ENCODE data around the gene KIF12. TPM values are rescaled to one million over a fixed set of nuclear protein-coding genes. Genes with fewer than 3 reads are reported as not detected.

Gene KIF12
- total and polyA plus RNA-seq, 2 experiments from 2014 or later, result 39.9 to 97.3 TPM

- Histone ChIP-seq H3K9me3 (ENCODE audit: low read depth) (no peaks in the 10 kb centered on the region), H4K20me1 (ENCODE audit: insufficient read depth, poor library complexity, severe bottlenecking) (no peaks in the 10 kb centered on the region), H3K4me2 (no peak overlapping the region), H3K9me2 (replicated peaks; ENCODE audit: insufficient read depth) (no peaks in the 10 kb centered on the region), H3K79me2 (no peaks in the 10 kb centered on the region), H3K4me3 (no peak overlapping the region), H3K36me3 (replicated peaks; ENCODE audit: insufficient read depth, low read depth) (no peaks in the 10 kb centered on the region), H3K27me3 (no peaks in the 10 kb centered on the region), H3K4me1 (ENCODE audit: insufficient read depth) (no peaks in the 10 kb centered on the region), H3K27ac (no peak overlapping the region), H2AFZ (no peak overlapping the region)
- no peak for TF ChIP-seq EZH2phosphoT487 (IDR thresholded peaks at IDR 0.05; ENCODE audit: low read depth, severe bottlenecking, unreplicated experiment)
- TF ChIP-seq CTCF (IDR thresholded peaks at IDR 0.05; ENCODE audit: poor library complexity), result no peak
- no peak for TF ChIP-seq EZH2 (IDR thresholded peaks at IDR 0.05; ENCODE audit: borderline replicate concordance)
- DNase-seq (ENCODE audit: low spot score), result peak; percentile 2
- WGBS (ENCODE audit: low lambda C conversion rate, missing lambda C conversion rate), result 75% methylated on average over 7 of the region's 7 CpGs
Observed at GRCh38 chr9:114087721-114088120, 11.4 kb downstream of the KIF12 start.

GRCh38 chr9:114086607-114087006 is 12.5 kb downstream of the KIF12 start:
- Histone ChIP-seq H4K20me1 (ENCODE audit: insufficient read depth, poor library complexity, severe bottlenecking) (no peaks in the 10 kb centered on the region), H2AFZ (no peak overlapping the region), H3K27ac (no peak overlapping the region), H3K4me1 (ENCODE audit: insufficient read depth) (peaks cover 7% of the 10 kb centered on the region), H3K79me2 (no peaks in the 10 kb centered on the region), H3K36me3 (replicated peaks; ENCODE audit: insufficient read depth, low read depth) (no peaks in the 10 kb centered on the region), H3K27me3 (no peaks in the 10 kb centered on the region), H3K9me3 (ENCODE audit: low read depth) (no peaks in the 10 kb centered on the region), H3K4me3 (no peak overlapping the region), H3K9me2 (replicated peaks; ENCODE audit: insufficient read depth) (no peaks in the 10 kb centered on the region), H3K4me2 (no peak overlapping the region)
- DNase-seq (ENCODE audit: low spot score), result no peak
- 96% methylated on average over 4 of the region's 4 CpGs for WGBS (ENCODE audit: low lambda C conversion rate, missing lambda C conversion rate)
- no peak for TF ChIP-seq EZH2 (IDR thresholded peaks at IDR 0.05; ENCODE audit: borderline replicate concordance)
- no peak for TF ChIP-seq CTCF (IDR thresholded peaks at IDR 0.05; ENCODE audit: poor library complexity)
- no peak for TF ChIP-seq EZH2phosphoT487 (IDR thresholded peaks at IDR 0.05; ENCODE audit: low read depth, severe bottlenecking, unreplicated experiment)

GRCh38 chr9:114086009-114086408 is 13.1 kb downstream of the KIF12 start:
- Histone ChIP-seq H3K27me3 (no peaks in the 10 kb centered on the region), H3K4me1 (ENCODE audit: insufficient read depth) (peaks cover 13% of the 10 kb centered on the region), H3K27ac (no peak overlapping the region), H2AFZ (no peak overlapping the region), H4K20me1 (ENCODE audit: insufficient read depth, poor library complexity, severe bottlenecking) (no peaks in the 10 kb centered on the region), H3K9me3 (ENCODE audit: low read depth) (no peaks in the 10 kb centered on the region), H3K9me2 (replicated peaks; ENCODE audit: insufficient read depth) (no peaks in the 10 kb centered on the region), H3K36me3 (replicated peaks; ENCODE audit: insufficient read depth, low read depth) (no peaks in the 10 kb centered on the region), H3K79me2 (no peaks in the 10 kb centered on the region), H3K4me3 (no peak overlapping the region), H3K4me2 (no peak overlapping the region)
- TF ChIP-seq EZH2 (IDR thresholded peaks at IDR 0.05; ENCODE audit: borderline replicate concordance), result no peak
- TF ChIP-seq CTCF (IDR thresholded peaks at IDR 0.05; ENCODE audit: poor library complexity), result no peak
- no peak for TF ChIP-seq EZH2phosphoT487 (IDR thresholded peaks at IDR 0.05; ENCODE audit: low read depth, severe bottlenecking, unreplicated experiment)
- WGBS (ENCODE audit: low lambda C conversion rate, missing lambda C conversion rate), result 94% methylated on average over 6 of the region's 6 CpGs
- DNase-seq (ENCODE audit: low spot score), result no peak

GRCh38 chr9:114085387-114085789 is 13.7 kb downstream of the KIF12 start:
- Histone ChIP-seq H3K27ac (no peak overlapping the region), H3K36me3 (replicated peaks; ENCODE audit: insufficient read depth, low read depth) (no peaks in the 10 kb centered on the region), H3K4me1 (ENCODE audit: insufficient read depth) (peaks cover 13% of the 10 kb centered on the region), H3K9me3 (ENCODE audit: low read depth) (no peaks in the 10 kb centered on the region), H3K4me3 (no peak overlapping the region), H4K20me1 (ENCODE audit: insufficient read depth, poor library complexity, severe bottlenecking) (no peaks in the 10 kb centered on the region), H3K9me2 (replicated peaks; ENCODE audit: insufficient read depth) (no peaks in the 10 kb centered on the region), H3K4me2 (no peak overlapping the region), H3K27me3 (no peaks in the 10 kb centered on the region), H2AFZ (no peak overlapping the region), H3K79me2 (no peaks in the 10 kb centered on the region)
- TF ChIP-seq EZH2 (IDR thresholded peaks at IDR 0.05; ENCODE audit: borderline replicate concordance), result no peak
- no peak for TF ChIP-seq EZH2phosphoT487 (IDR thresholded peaks at IDR 0.05; ENCODE audit: low read depth, severe bottlenecking, unreplicated experiment)
- no peak for TF ChIP-seq CTCF (IDR thresholded peaks at IDR 0.05; ENCODE audit: poor library complexity)
- no peak for DNase-seq (ENCODE audit: low spot score)
- 97% methylated on average over 9 of the region's 9 CpGs for WGBS (ENCODE audit: low lambda C conversion rate, missing lambda C conversion rate)
